ENCODE data around the gene BCKDK. TPM values are rescaled to one million over a fixed set of nuclear protein-coding genes. Genes with fewer than 3 reads are reported as not detected.

The BCKDK gene
- total and polyA plus RNA-seq, 2 of the 13 experiments (the other 11 are each of a cell fraction or from before 2014, with no cell fraction given), result 24.9 to 42.6 TPM

DNA sequence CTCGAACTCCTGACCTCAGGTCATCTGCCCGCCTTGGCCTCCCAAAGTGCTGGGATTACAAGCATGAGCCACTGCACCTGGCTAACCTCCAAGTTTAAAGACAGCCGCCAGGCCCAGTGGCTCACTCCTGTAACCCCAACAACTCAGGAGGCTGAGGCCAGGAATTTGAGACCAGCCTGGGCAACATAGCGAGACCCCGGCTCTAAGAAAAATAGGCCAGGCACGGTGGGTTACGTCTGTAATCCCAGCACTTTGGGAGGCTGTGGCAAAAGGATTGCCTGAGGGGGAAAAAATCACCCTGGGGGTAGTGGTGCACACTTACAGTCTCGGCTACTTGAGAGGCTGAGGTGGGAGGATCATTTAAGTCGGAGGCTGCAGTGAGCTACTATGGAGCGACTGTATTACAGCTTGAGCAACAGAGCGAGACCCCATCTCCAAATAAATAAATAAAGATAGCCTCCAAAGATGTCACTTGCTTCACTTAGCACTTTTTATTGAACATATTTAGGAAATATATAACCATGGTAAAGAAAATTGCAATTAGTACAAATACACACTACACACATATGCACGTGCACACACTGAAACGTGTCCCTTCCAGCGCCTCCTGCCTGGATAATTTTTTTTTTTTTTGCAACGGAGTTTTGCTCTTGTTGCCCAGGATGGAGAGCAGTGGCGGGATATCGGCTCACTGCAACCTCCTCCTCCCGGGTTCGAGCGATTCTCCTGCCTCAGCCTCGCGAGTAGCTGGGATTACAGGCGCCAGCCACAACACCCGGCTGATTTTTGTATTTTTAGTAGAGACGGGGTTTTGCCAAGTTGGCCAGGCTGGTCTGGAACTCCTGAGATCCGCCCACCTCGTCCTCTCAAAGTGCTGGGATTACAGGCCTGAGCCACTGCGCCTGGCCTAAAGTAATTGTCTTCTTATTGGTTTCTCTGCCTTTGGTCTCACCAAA, 1.4 kb upstream of the BCKDK start (continued):
- no peak for TF ChIP-seq ZNF180 (CRISPR knock-in tag; IDR thresholded peaks at IDR 0.05; ENCODE audit: borderline replicate concordance, low read depth)
- no peak for TF ChIP-seq ZKSCAN5 (CRISPR knock-in tag; IDR thresholded peaks at IDR 0.05)
- peak; percentile 58 for TF ChIP-seq ZFY (CRISPR knock-in tag; IDR thresholded peaks at IDR 0.05)
- TF ChIP-seq ZNF317 (CRISPR knock-in tag; IDR thresholded peaks at IDR 0.05), result 0 out of 2 replicates have a peak, but pooled peaks have one; percentile 36
- TF ChIP-seq SOX6 (IDR thresholded peaks at IDR 0.05), result no peak
- 0 out of 2 replicates have a peak, but pooled peaks have one; percentile 21 for TF ChIP-seq SOX6 (CRISPR knock-in tag; IDR thresholded peaks at IDR 0.05)
- TF ChIP-seq, protein P1, sequence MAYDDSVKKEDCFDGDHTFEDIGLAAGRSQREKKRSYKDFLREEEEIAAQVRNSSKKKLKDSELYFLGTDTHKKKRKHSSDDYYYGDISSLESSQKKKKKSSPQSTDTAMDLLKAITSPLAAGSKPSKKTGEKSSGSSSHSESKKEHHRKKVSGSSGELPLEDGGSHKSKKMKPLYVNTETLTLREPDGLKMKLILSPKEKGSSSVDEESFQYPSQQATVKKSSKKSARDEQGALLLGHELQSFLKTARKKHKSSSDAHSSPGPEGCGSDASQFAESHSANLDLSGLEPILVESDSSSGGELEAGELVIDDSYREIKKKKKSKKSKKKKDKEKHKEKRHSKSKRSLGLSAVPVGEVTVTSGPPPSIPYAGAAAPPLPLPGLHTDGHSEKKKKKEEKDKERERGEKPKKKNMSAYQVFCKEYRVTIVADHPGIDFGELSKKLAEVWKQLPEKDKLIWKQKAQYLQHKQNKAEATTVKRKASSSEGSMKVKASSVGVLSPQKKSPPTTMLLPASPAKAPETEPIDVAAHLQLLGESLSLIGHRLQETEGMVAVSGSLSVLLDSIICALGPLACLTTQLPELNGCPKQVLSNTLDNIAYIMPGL (CRISPR knock-in tag; IDR thresholded peaks at IDR 0.05; ENCODE audit: borderline replicate concordance in 1 of 2, low read depth in 1 of 2), result no peak
- TF ChIP-seq ZNF263 (CRISPR knock-in tag; IDR thresholded peaks at IDR 0.05), result 0 out of 2 replicates have a peak, but pooled peaks have one; percentile 10
- TF ChIP-seq HOXA7 (CRISPR knock-in tag; IDR thresholded peaks at IDR 0.05), result no peak
- TF ChIP-seq MED8 (CRISPR knock-in tag; IDR thresholded peaks at IDR 0.05; ENCODE audit: insufficient replicate concordance), result peak; percentile 23
- no peak for TF ChIP-seq NBN (conservative IDR thresholded peaks at IDR 0.05)
- TF ChIP-seq, protein P2, sequence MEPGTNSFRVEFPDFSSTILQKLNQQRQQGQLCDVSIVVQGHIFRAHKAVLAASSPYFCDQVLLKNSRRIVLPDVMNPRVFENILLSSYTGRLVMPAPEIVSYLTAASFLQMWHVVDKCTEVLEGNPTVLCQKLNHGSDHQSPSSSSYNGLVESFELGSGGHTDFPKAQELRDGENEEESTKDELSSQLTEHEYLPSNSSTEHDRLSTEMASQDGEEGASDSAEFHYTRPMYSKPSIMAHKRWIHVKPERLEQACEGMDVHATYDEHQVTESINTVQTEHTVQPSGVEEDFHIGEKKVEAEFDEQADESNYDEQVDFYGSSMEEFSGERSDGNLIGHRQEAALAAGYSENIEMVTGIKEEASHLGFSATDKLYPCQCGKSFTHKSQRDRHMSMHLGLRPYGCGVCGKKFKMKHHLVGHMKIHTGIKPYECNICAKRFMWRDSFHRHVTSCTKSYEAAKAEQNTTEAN (CRISPR knock-in tag; conservative IDR thresholded peaks at IDR 0.05), result no peak
- 0 out of 2 replicates have a peak, but pooled peaks have one; percentile 49 for TF ChIP-seq POGZ (CRISPR knock-in tag; IDR thresholded peaks at IDR 0.05)
- TF ChIP-seq HOXA9 (CRISPR knock-in tag; IDR thresholded peaks at IDR 0.05; ENCODE audit: borderline replicate concordance), result no peak
- 0 out of 2 replicates have a peak, but pooled peaks have one; percentile 40 for TF ChIP-seq CAMTA2 (CRISPR knock-in tag; IDR thresholded peaks at IDR 0.05; ENCODE audit: borderline replicate concordance)
- TF ChIP-seq KLF13 (CRISPR knock-in tag; IDR thresholded peaks at IDR 0.05), result no peak
- TF ChIP-seq, protein P3, sequence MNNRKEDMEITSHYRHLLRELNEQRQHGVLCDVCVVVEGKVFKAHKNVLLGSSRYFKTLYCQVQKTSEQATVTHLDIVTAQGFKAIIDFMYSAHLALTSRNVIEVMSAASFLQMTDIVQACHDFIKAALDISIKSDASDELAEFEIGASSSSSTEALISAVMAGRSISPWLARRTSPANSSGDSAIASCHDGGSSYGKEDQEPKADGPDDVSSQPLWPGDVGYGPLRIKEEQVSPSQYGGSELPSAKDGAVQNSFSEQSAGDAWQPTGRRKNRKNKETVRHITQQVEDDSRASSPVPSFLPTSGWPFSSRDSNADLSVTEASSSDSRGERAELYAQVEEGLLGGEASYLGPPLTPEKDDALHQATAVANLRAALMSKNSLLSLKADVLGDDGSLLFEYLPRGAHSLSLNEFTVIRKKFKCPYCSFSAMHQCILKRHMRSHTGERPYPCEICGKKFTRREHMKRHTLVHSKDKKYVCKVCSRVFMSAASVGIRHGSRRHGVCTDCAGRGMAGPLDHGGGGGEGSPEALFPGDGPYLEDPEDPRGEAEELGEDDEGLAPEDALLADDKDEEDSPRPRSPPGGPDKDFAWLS (CRISPR knock-in tag; IDR thresholded peaks at IDR 0.05; ENCODE audit: borderline replicate concordance), result 0 out of 2 replicates have a peak, but pooled peaks have one; percentile 7
- TF ChIP-seq GATAD1 (CRISPR knock-in tag; IDR thresholded peaks at IDR 0.05), result no peak
- TF ChIP-seq ZNF468 (CRISPR knock-in tag; IDR thresholded peaks at IDR 0.05), result 0 out of 2 replicates have a peak, but pooled peaks have one; percentile 31
- TF ChIP-seq ZBTB38 (CRISPR knock-in tag; IDR thresholded peaks at IDR 0.05), result peak; percentile 96
- TF ChIP-seq ZMYM3 (CRISPR knock-in tag; IDR thresholded peaks at IDR 0.05), result peak; percentile 62; the same call in 1 of the 2 replicates
- TF ChIP-seq, protein P4, sequence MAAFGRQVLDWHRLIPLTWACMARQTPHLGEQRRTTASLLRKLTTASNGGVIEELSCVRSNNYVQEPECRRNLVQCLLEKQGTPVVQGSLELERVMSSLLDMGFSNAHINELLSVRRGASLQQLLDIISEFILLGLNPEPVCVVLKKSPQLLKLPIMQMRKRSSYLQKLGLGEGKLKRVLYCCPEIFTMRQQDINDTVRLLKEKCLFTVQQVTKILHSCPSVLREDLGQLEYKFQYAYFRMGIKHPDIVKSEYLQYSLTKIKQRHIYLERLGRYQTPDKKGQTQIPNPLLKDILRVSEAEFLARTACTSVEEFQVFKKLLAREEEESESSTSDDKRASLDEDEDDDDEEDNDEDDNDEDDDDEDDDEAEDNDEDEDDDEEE (CRISPR knock-in tag; IDR thresholded peaks at IDR 0.05), result no peak
- TF ChIP-seq AGO1 (IDR thresholded peaks at IDR 0.05; ENCODE audit: low read depth, low read length, poor library complexity, severe bottlenecking), result no peak
